Stimulated activated CD4-positive, alpha-beta T cell treated with anti-CD3 and anti-CD28 coated beads, Interleukin-1b, Interleukin-23, amount 100 ng/mL, for 4 hours (primary cell): ENCODE measurements around the gene DCHS2.

Source experiments
- DNase-seq, 2 donors: peaks; one replicate each; pipeline ENCODE4 v3.0.0-alpha.2; 2020; ENCODE audit warnings: low read depth in 2 of 2

Gene DCHS2

DNA sequence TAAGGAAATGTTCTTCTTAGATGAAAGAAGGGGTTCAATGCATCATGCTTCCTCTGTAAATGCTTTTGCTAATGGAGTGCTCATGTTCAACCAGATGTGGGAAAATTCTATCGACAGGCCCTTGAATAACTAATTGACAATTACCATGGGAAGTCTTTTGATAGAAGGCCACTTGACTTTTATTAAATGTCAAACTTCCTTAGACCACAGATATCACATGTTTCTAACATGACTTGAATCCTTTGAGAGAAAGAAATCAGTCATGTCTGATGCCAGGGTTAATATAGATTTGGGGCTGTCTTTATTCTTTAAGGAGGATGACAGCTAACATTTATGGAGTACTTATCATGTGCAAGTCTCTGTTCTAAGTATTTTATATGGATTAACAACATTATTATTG, 280.1 kb downstream of the DCHS2 start:
- no peak for DNase-seq

GRCh38 chr4:154208424-154208823, 283.2 kb downstream of the DCHS2 start:
- DNase-seq: no peak

DNA sequence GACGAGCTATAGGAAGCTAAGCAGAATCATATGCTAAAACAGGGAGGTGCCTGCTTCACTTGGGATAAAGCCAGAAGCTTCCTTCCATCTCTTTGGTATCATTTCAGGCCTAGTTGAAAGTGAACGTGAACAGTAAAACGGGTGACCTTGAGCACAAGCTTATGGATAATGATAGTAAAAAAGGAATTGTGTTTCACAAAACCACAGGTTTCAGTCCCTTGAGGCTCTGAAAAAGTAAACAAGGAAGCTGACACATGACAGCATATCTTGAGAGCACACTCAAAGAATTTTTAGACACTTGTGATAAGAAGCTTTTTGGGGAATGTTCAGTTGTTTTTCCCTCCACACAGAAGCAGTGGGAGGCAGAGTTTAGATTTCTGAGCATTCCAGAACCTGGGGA, 286.1 kb downstream of the DCHS2 start:
- DNase-seq: no peak

DNA sequence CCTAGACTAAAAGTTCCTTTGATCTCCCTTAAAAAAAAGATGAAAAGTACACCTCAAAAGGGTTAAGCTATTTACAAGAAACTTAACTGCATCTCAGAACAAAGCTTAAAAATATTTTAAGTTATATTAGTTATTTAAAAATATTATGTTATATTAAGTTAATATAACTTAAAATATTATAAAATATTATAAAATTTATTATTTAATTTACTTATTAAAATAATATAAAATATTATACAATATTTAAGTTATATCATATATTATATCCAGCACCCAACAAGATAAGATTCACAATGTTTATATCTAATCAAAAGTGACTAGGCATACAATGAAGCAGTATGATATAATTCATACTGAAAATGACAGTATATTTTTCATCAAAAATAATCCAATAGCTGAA, 296.9 kb downstream of the DCHS2 start:
- DNase-seq: no peak

DNA sequence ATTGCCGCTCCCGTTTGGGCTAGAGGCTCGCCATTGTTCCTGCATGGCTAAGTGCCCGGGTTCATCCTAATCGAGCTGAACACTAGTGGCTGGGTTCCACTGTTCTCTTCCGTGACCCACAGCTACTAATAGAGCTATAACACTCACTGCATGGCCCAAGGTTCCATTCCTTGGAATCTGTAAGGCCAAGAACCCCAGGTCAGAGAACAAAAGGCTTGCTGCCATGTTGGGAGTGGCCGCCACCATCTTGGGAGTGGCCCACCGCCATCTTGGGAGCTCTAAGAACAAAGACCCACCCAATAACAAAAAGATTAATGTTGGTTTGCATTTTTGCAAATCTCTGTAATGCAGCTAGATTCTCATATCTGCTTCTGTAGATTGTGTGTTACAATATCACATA, 299.0 kb downstream of the DCHS2 start:
- no peak for DNase-seq

- DNase-seq: no peak
Observed at GRCh38 chr4:154189346-154189745, 302.3 kb downstream of the DCHS2 start.

GRCh38 chr4:154186888-154187287, 304.7 kb downstream of the DCHS2 start:
- no peak for DNase-seq

DNA sequence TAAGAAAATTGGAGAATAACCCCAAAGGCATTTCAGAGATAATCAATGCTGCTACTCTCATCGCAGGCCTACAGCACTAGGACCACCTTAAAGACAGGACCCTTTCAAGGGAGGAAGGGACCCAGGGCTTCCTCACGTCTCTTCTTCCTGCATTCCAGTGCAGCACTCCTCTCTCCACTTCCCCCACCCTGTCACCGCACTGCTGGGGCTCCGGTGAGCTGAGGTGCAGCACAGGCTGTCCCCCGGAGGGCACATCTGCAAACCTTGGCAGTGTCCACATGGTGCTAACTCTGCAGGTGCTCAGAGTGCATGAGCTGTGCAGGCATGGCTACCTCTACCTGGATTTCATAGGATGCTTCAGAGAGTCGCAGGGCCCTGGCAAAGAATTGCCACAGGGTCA, 305.6 kb downstream of the DCHS2 start:
- no peak for DNase-seq

DNA sequence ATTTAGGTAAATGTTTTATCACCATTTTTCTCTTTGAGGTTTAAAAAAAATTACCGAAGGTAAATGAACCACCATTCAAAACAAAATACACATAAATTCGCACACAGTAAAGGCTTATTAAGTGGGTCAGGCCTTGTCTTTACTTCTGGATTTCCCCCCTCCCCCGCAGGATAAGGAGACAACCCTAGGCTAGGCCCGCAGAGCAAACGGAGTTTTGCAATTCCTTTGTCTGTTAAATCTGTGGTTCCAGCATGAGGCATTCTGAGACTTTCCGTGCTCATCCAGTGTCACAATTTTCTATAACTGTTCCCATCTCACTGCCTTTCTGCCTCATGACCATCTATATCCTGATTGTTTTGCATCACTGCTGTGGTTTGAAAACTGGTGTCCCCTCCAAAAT, 307.4 kb downstream of the DCHS2 start:
- no peak for DNase-seq

DNA sequence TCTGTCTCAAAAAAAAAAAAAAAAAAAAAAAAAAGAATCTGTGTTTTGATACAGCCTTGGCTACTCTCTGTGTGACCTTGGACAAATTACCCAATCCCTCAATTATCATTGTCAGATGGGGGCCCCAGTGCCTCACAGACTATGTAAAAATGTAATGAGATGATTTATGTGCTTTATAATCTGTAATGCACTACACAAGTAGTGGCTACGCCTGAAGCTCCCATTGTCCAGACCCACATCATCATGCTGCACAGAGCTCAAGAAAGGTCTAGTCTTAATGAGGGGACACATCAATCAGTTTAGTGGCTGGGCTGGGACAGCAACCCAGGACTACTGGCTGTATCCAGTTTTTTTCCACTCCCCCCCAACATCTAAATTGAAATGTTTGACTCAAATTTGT, 308.3 kb downstream of the DCHS2 start:
- no peak for DNase-seq
